ENCODE data around the gene HCAR1.
"Not testable (repeated sequence)": the region's sequence is repeated elsewhere in the genome, so short reads cannot be mapped to it uniquely, and the experiment has no call there.

Gene HCAR1

DNA sequence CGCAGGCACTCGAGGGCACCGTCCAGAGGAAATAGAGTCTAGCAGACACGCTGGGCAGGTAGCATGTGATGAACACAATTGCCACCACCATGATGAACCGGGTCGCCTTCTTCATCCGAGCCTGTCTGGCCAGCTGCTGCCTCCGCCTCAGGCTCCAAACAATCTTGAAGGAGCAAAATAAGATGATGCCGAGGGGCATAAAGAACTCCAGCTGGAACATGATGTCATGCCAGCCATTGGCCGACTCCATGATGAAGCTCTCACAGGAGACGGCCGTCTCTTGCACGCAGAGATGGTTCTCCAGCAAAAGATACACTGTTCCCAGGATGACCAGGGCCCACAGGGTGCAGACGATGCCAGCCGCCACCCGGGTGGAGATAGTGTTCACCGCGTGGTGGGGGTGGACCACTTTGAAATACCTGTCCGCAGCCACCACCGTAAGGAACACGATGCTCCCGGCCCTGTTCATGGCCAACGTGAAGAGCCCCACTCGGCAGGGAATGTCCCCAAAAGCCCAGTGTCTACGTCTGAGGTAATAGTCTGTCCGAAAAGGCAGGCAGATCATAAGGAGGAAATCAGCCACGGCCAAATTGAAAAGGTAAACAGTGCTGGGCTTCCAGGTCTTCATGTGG lies 945 bp downstream of the HCAR1 start:
- H3K27me3 Mint-ChIP-seq: no peaks in the 10 kb centered on the region
- H3K36me3 Mint-ChIP-seq (ENCODE audit: low read depth): no peaks in the 10 kb centered on the region
- peaks cover 71% of the 10 kb centered on the region for H3K4me1 Mint-ChIP-seq (ENCODE audit: low read depth)
- no peak overlapping the region for H3K4me3 Mint-ChIP-seq
- H3K27ac Mint-ChIP-seq: no peak overlapping the region
- H3K9me3 Mint-ChIP-seq: peaks cover 4% of the 10 kb centered on the region

- Mint-ChIP-seq H3K27ac (peak overlapping the region; percentile 60), H3K4me1 (ENCODE audit: low read depth) (peaks cover 54% of the 10 kb centered on the region), H3K36me3 (ENCODE audit: low read depth) (no peaks in the 10 kb centered on the region), H3K4me3 (peak overlapping the region; percentile 10), H3K27me3 (no peaks in the 10 kb centered on the region), H3K9me3 (no peaks in the 10 kb centered on the region)
Measured at GRCh38 chr12:122726080-122726558, 4.5 kb downstream of the HCAR1 start.

DNA sequence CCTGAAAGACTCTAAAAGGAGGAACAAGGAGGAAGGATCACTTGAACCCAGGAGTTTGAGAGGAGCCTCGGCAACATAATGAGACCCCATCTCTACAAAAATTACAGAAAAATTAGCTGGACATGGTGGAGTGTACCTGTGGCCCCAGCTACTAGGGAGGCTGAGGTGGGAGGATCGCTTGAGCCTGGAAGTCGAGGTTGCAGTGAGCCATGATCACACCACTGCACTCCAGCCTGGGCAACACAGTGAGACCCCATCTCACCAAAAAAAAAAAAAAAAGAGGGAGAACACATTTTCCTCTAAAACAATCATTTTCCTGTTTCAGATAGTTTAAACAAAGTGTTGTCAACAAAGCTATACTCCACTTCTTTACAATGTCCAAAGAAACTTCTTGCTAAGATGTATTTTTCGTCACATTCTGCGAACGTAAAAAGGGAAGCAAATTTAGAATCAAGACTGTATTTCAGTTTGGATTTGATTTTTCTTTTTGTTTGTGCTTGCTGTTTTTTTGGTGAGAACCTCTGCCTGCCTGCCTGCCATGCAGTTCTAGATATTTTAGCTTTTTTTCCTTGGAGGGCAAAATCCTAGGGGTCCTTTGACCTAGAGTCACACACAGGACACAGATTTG lies 5.1 kb downstream of the HCAR1 start:
- H3K27ac Mint-ChIP-seq: peak overlapping the region; percentile 60
- peaks cover 55% of the 10 kb centered on the region for H3K4me1 Mint-ChIP-seq (ENCODE audit: low read depth)
- no peaks in the 10 kb centered on the region for H3K9me3 Mint-ChIP-seq
- H3K36me3 Mint-ChIP-seq (ENCODE audit: low read depth): no peaks in the 10 kb centered on the region
- no peaks in the 10 kb centered on the region for H3K27me3 Mint-ChIP-seq
- peak overlapping the region; percentile 10 for H3K4me3 Mint-ChIP-seq

DNA sequence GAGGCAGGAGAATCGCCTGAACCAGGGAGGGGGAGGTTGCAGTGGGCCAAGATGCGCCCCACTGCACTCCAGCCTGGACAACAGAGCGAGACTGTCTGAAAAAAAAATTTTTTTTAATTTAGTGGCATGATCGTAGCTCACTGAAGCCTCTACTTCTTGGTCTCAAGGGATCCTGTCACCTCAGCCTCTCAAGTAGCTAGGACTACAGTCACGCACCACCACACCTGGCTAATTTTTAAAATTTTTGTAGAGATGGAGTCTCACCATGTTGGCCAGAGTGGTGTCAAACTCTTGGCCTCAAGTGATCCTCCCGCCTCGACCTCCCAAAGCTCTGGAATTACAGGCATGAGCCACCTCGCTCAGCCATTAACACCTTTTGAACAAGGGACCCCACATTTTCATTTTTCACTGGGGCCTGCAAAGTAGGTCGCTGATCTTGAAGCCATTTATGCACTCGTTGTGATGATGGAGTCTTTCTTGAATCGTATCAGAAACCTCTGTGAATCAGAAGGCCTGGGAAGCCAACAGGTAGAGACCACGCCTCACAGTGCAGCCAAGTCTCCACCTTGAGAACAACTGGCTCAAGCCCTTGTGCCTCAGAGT lies 5.9 kb downstream of the HCAR1 start:
- H3K4me1 Mint-ChIP-seq (ENCODE audit: low read depth): peaks cover 52% of the 10 kb centered on the region

DNA sequence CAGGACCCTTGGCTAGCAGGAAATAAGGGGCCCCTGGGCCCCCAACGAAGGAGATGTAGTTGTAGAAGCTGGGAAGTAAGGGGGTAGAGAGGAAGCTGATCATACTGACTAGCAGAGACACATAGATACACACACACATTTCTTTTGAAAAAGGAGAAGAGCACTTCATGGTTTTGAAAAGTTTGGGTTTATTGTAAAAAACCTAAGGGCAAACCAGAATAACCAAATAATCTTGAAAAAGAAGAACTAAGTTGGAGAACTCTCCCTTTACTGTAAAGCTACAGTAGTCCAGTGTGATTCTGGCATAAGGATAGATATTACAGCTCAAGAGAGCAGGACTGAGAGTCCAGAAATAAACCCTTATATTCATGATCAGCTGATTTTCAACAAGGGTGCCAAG lies 8.3 kb downstream of the HCAR1 start:
- peaks cover 44% of the 10 kb centered on the region for H3K4me1 Mint-ChIP-seq (ENCODE audit: low read depth)
- H3K27ac Mint-ChIP-seq: peak overlapping the region; percentile 3
- no peaks in the 10 kb centered on the region for H3K9me3 Mint-ChIP-seq
- H3K4me3 Mint-ChIP-seq: no peak overlapping the region
- no peaks in the 10 kb centered on the region for H3K36me3 Mint-ChIP-seq (ENCODE audit: low read depth)
- H3K27me3 Mint-ChIP-seq: no peaks in the 10 kb centered on the region

More for the DNA sequence above, 5.9 kb downstream of the HCAR1 start:
- Mint-ChIP-seq H3K27me3 (no peaks in the 10 kb centered on the region), H3K27ac (no peak overlapping the region), H3K36me3 (ENCODE audit: low read depth) (no peaks in the 10 kb centered on the region), H3K9me3 (no peaks in the 10 kb centered on the region), H3K4me3 (no peak overlapping the region)

GRCh38 chr12:122721057-122721545 lies 9.5 kb downstream of the HCAR1 start:
- peaks cover 39% of the 10 kb centered on the region for H3K4me1 Mint-ChIP-seq (ENCODE audit: low read depth)
- H3K4me3 Mint-ChIP-seq: peak overlapping the region; percentile 35
- H3K9me3 Mint-ChIP-seq: no peaks in the 10 kb centered on the region
- peak overlapping the region; percentile 74 for H3K27ac Mint-ChIP-seq
- H3K27me3 Mint-ChIP-seq: no peaks in the 10 kb centered on the region
- H3K36me3 Mint-ChIP-seq (ENCODE audit: low read depth): no peaks in the 10 kb centered on the region

GRCh38 chr12:122716658-122717057 lies 14.0 kb downstream of the HCAR1 start, which contains the start of gene HCAR3:
HCAR3 (minus strand) TSS chr12:122716811; CDS start chr12:122716737, 74 bp downstream.
- not testable (repeated sequence) for H3K9me3 Mint-ChIP-seq; H3K4me3 Mint-ChIP-seq; H3K27me3 Mint-ChIP-seq; H3K36me3 Mint-ChIP-seq (ENCODE audit: low read depth); H3K27ac Mint-ChIP-seq
- peaks cover 16% of the 10 kb centered on the region for H3K4me1 Mint-ChIP-seq (ENCODE audit: low read depth)

DNA sequence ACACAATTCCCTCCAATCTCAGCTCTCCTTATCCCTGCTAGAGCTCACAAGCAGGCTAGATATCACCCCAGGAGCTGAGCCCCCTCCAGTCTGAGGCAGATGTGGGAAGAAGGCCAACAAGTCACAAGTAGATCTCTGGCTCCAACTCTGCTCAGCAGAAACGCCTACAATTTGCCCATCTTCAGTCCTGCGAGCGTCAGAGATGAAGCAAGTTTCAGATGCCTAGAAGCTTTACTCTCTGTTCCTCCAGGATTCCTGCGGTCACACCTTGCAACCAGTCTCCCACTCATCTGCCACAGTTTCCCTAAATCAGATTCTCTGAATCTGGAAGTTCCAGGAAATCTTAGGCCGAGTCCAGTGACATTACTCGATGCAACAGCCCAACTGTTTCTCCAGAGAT lies 15.4 kb downstream of the HCAR1 start:
- H3K9me3 Mint-ChIP-seq; H3K4me1 Mint-ChIP-seq (ENCODE audit: low read depth); H3K27me3 Mint-ChIP-seq; H3K4me3 Mint-ChIP-seq; H3K36me3 Mint-ChIP-seq (ENCODE audit: low read depth); H3K27ac Mint-ChIP-seq: not testable (repeated sequence)

- not testable (repeated sequence) for H3K27ac Mint-ChIP-seq; H3K4me1 Mint-ChIP-seq (ENCODE audit: low read depth); H3K27me3 Mint-ChIP-seq; H3K4me3 Mint-ChIP-seq; H3K9me3 Mint-ChIP-seq; H3K36me3 Mint-ChIP-seq (ENCODE audit: low read depth)
Measured at GRCh38 chr12:122713491-122714188, 17.0 kb downstream of the HCAR1 start.

DNA sequence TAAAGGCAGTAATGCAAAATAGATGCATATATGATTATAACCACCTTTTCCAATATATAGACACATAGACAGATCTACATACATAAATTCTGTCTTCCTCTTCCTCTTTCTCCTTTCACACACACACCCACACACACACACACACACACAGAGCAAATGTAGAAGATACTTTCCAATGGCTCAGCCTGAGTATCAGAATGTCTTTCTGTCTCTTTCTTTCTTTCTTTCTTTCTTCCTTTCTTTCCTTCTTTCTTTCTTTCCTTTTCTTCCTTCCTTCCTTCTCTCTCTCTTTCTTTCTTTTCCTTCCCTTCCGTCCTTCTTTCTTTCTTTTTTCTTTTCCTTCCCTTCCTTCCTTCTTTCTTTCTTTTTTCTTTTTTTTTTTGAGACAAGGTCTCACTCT lies 19.4 kb downstream of the HCAR1 start:
- H3K4me3 Mint-ChIP-seq; H3K4me1 Mint-ChIP-seq (ENCODE audit: low read depth); H3K27ac Mint-ChIP-seq; H3K27me3 Mint-ChIP-seq; H3K9me3 Mint-ChIP-seq; H3K36me3 Mint-ChIP-seq (ENCODE audit: low read depth): not testable (repeated sequence)

DNA sequence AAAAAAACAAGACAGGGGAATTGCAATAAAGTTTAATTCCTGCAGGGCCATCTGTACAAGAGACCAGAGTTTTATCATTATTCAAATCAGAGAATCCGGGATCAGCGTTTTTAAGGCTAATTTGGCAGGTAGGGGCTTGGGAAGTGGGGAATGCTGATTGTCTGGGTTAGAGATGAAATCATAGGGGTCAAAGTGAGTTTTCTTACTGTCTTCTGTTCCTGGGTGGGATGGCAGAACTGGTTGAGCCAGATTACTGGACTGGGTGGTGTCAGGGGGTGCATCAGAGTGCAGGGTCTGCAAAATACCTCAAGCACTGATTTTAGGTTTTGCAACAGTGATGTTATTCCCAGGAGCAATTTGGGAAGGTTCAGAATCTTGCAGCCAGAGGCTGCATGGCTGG lies 20.3 kb downstream of the HCAR1 start:
- not testable (repeated sequence) for H3K27me3 Mint-ChIP-seq; H3K4me3 Mint-ChIP-seq; H3K27ac Mint-ChIP-seq; H3K4me1 Mint-ChIP-seq (ENCODE audit: low read depth); H3K36me3 Mint-ChIP-seq (ENCODE audit: low read depth); H3K9me3 Mint-ChIP-seq

GRCh38 chr12:122709287-122709686 lies 21.4 kb downstream of the HCAR1 start:
- H3K27me3 Mint-ChIP-seq; H3K36me3 Mint-ChIP-seq (ENCODE audit: low read depth); H3K9me3 Mint-ChIP-seq; H3K4me3 Mint-ChIP-seq; H3K4me1 Mint-ChIP-seq (ENCODE audit: low read depth); H3K27ac Mint-ChIP-seq: not testable (repeated sequence)

DNA sequence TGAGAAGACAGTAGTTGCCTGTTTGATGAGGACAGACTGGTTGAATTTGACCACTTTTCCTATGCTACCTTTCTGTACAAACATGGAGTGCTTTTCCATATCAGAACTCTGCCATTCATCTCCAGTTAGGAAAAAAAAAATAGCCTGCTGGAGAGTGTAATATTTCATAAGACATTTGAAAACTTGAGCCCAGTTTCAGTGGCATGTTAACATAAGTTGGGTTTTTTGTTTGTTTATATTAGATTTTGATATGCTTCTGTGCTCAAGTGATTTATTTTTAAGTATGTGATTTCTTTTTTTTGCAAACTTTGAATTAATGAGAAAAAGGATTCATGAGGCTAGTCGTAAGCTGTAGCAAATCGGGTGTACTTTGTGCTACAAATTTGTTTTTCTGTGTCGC lies 26.8 kb downstream of the HCAR1 start:
- not testable (repeated sequence) for H3K4me1 Mint-ChIP-seq (ENCODE audit: low read depth); H3K9me3 Mint-ChIP-seq; H3K36me3 Mint-ChIP-seq (ENCODE audit: low read depth); H3K27me3 Mint-ChIP-seq; H3K4me3 Mint-ChIP-seq; H3K27ac Mint-ChIP-seq

GRCh38 chr12:122702890-122703611 lies 27.6 kb downstream of the HCAR1 start, which contains the start of gene HCAR2:
HCAR2 (minus strand) TSS chr12:122703357; CDS start chr12:122703283, 74 bp downstream.
- not testable (repeated sequence) for H3K9me3 Mint-ChIP-seq; H3K27me3 Mint-ChIP-seq; H3K4me1 Mint-ChIP-seq (ENCODE audit: low read depth); H3K36me3 Mint-ChIP-seq (ENCODE audit: low read depth); H3K27ac Mint-ChIP-seq; H3K4me3 Mint-ChIP-seq

- not testable (repeated sequence) for H3K4me3 Mint-ChIP-seq; H3K27ac Mint-ChIP-seq; H3K27me3 Mint-ChIP-seq; H3K36me3 Mint-ChIP-seq (ENCODE audit: low read depth); H3K4me1 Mint-ChIP-seq (ENCODE audit: low read depth); H3K9me3 Mint-ChIP-seq
Measured at GRCh38 chr12:122701481-122701880, 29.2 kb downstream of the HCAR1 start.
